ENCODE results near the gene TMEM175.
A peak's percentile ranks its signal among the peaks of the same experiment; 100 is the strongest.
"Not testable (repeated sequence)": the region's sequence is repeated elsewhere in the genome, so short reads cannot be mapped to it uniquely, and the experiment has no call there.

The TMEM175 gene

GRCh38 chr4:917992-918391 is 14.3 kb upstream of the TMEM175 start:
- DNase-seq = no peak

GRCh38 chr4:918591-918990 is 13.7 kb upstream of the TMEM175 start:
- peak; percentile 21 to 48 for DNase-seq

- peak in 1 of 2 donors; percentile 34 for DNase-seq
Observed at GRCh38 chr4:919004-919680, 13.1 kb upstream of the TMEM175 start.

- no peak for DNase-seq
Observed at GRCh38 chr4:921830-922331, 10.4 kb upstream of the TMEM175 start.

- peak; percentile 42 to 53 for DNase-seq
Observed at GRCh38 chr4:924107-925096, 7.9 kb upstream of the TMEM175 start.

- DNase-seq = no peak
Observed at GRCh38 chr4:925171-925570, 7.1 kb upstream of the TMEM175 start.

- no peak for DNase-seq
Observed at GRCh38 chr4:925771-926500, 6.3 kb upstream of the TMEM175 start.

GRCh38 chr4:926538-926937 is 5.7 kb upstream of the TMEM175 start:
- no peak for DNase-seq

- not testable (repeated sequence) for DNase-seq
Observed at GRCh38 chr4:927566-927965, 4.7 kb upstream of the TMEM175 start.

- no peak for DNase-seq
Observed at GRCh38 chr4:929096-929765, 3.0 kb upstream of the TMEM175 start.

- DNase-seq = peak; percentile 67 to 79
Observed at GRCh38 chr4:930028-930551, 2.2 kb upstream of the TMEM175 start.

- no peak for DNase-seq
Observed at GRCh38 chr4:930827-931193, 1.4 kb upstream of the TMEM175 start.

- peak; percentile 18 to 54 for DNase-seq
Observed at GRCh38 chr4:931194-931959, 883 bp upstream of the TMEM175 start.

- no peak for DNase-seq
Observed at GRCh38 chr4:932713-933070, 432 bp downstream of the TMEM175 start.

GRCh38 chr4:939508-939907 is 7.2 kb downstream of the TMEM175 start:
- not testable (repeated sequence) for DNase-seq

- DNase-seq = no peak
Observed at GRCh38 chr4:945274-946102, 13.2 kb downstream of the TMEM175 start.

- DNase-seq = no peak
Observed at GRCh38 chr4:946103-946450, 13.8 kb downstream of the TMEM175 start.

- DNase-seq = no peak
Observed at GRCh38 chr4:946517-947471, 14.5 kb downstream of the TMEM175 start.

GRCh38 chr4:947491-947971 is 15.3 kb downstream of the TMEM175 start:
- DNase-seq = no peak

All from inflammatory macrophage (primary cell).